SK-N-SH treated with all-trans-retinoic acid at 6 μM for 48 hours (cell line): ENCODE measurements around the gene BZW1.

Experiments used
- ATAC-seq: fragments of 200-7000 bp; cut with Tn5 transposase; 3 replicates; pipeline ENCODE4 v1.9.1; 2020; ENCODE audit warnings: mild to moderate bottlenecking, moderate library complexity
- CREB5 ChIP-seq: fragments of 250-450 bp; sonication (Bioruptor Pico); IDR thresholded peaks from 2 replicates; pipeline ENCODE4 v1.5.1; 2020; ENCODE audit warnings: low read depth, mild to moderate bottlenecking, moderate library complexity
- CSDC2 ChIP-seq: fragments of 250-450 bp; sonication (Bioruptor Pico); IDR thresholded peaks from 2 replicates; pipeline ENCODE4 v1.5.0; 2020; ENCODE audit warnings: mild to moderate bottlenecking, moderate library complexity
- CSRNP3 ChIP-seq: fragments of 250-450 bp; sonication (Bioruptor Pico); IDR thresholded peaks from 2 replicates; pipeline ENCODE4 v1.5.1; 2021; ENCODE audit warnings: mild to moderate bottlenecking, moderate library complexity
- GLIS3 ChIP-seq: fragments of 250-450 bp; sonication (Bioruptor Pico); IDR thresholded peaks from 2 replicates; pipeline ENCODE4 v1.5.0; 2020; ENCODE audit warnings: mild to moderate bottlenecking, moderate library complexity
- ISL1 ChIP-seq: fragments of 250-450 bp; sonication (Bioruptor Pico); IDR thresholded peaks from 2 replicates; pipeline ENCODE4 v2.1.2; 2022; ENCODE audit warnings: mild to moderate bottlenecking, moderate library complexity
- OSR1 ChIP-seq: fragments of 250-450 bp; sonication (Bioruptor Pico); IDR thresholded peaks from 2 replicates; pipeline ENCODE4 v1.8.0; 2022; ENCODE audit warnings: moderate library complexity, mild to moderate bottlenecking, inconsistent platforms
- PATZ1 ChIP-seq: fragments of 250-450 bp; sonication (Bioruptor Pico); IDR thresholded peaks from 2 replicates; pipeline ENCODE4 v1.8.0; 2020; ENCODE audit warnings: mild to moderate bottlenecking, moderate library complexity, borderline replicate concordance
- POU6F1 ChIP-seq: fragments of 250-450 bp; sonication (Bioruptor Pico); IDR thresholded peaks from 2 replicates; pipeline ENCODE4 v1.8.0; 2021; ENCODE audit warnings: low read depth, mild to moderate bottlenecking, moderate library complexity, borderline replicate concordance
- PPARA ChIP-seq: fragments of 250-450 bp; sonication (Bioruptor Pico); IDR thresholded peaks from 2 replicates; pipeline ENCODE4 v1.5.0; 2020; ENCODE audit warnings: mild to moderate bottlenecking, borderline replicate concordance
- RARB ChIP-seq: fragments of 250-450 bp; sonication (Bioruptor Pico); IDR thresholded peaks from 2 replicates; pipeline ENCODE4 v1.8.0; 2021; ENCODE audit warnings: mild to moderate bottlenecking, moderate library complexity
- SNAI2 ChIP-seq: fragments of 250-450 bp; sonication (Bioruptor Pico); IDR thresholded peaks from 2 replicates; pipeline ENCODE4 v1.5.0; 2020; ENCODE audit warnings: mild to moderate bottlenecking, moderate library complexity
- TCF4 ChIP-seq: fragments of 250-450 bp; sonication (Bioruptor Pico); IDR thresholded peaks from 2 replicates; pipeline ENCODE4 v1.8.0; 2021; ENCODE audit warnings: mild to moderate bottlenecking, moderate library complexity, borderline replicate concordance
- TOX ChIP-seq: fragments of 250-450 bp; sonication (Bioruptor Pico); IDR thresholded peaks from 2 replicates; pipeline ENCODE4 v1.8.0; 2021; ENCODE audit warnings: mild to moderate bottlenecking, moderate library complexity, borderline replicate concordance
- TSHZ2 ChIP-seq: fragments of 250-450 bp; sonication (Bioruptor Pico); IDR thresholded peaks from 2 replicates; pipeline ENCODE4 v1.5.0; 2020; ENCODE audit warnings: mild to moderate bottlenecking, moderate library complexity
- ZFP3 ChIP-seq: fragments of 250-450 bp; sonication (Bioruptor Pico); IDR thresholded peaks from 2 replicates; pipeline ENCODE4 v1.5.0; 2020; ENCODE audit warnings: mild to moderate bottlenecking, moderate library complexity
- ZFP30 ChIP-seq: fragments of 450-650 bp; formaldehyde crosslinking; IDR thresholded peaks from 2 replicates; pipeline ENCODE4 v1.5.0; 2022; ENCODE audit warnings: mild to moderate bottlenecking, moderate library complexity
- ZNF70 ChIP-seq: fragments of 450-650 bp; formaldehyde crosslinking; IDR thresholded peaks from 2 replicates; pipeline ENCODE4 v1.5.0; 2020; ENCODE audit warnings: mild to moderate bottlenecking, moderate library complexity

BZW1 gene

GRCh38 chr2:200811333-200812121 lies at the start of gene BZW1:
Gene BZW1, plus strand, starts transcription at chr2:200811910. Its CDS starts 1,308 bp downstream, at chr2:200813218.
- peak; percentile 89 for ATAC-seq
- TF ChIP-seq ISL1 (CRISPR knock-in tag): no peak
- TF ChIP-seq PATZ1 (CRISPR knock-in tag): 0 out of 2 replicates have a peak, but pooled peaks have one; percentile 54
- TF ChIP-seq CREB5 (CRISPR knock-in tag): no peak
- TF ChIP-seq TSHZ2 (CRISPR knock-in tag): no peak

- no peak for ATAC-seq
- TF ChIP-seq SNAI2 (CRISPR knock-in tag) (no peak), ZFP3 (no peak), POU6F1 (no peak), PPARA (CRISPR knock-in tag) (no peak), GLIS3 (CRISPR knock-in tag) (no peak), RARB (CRISPR knock-in tag) (no peak), CREB5 (CRISPR knock-in tag) (no peak), CSDC2 (CRISPR knock-in tag) (no peak), TOX (no peak), PATZ1 (CRISPR knock-in tag) (no peak), ZFP30 (CRISPR knock-in tag) (no peak), TCF4 (no peak), CSRNP3 (CRISPR knock-in tag) (no peak), ZNF70 (no peak), OSR1 (CRISPR knock-in tag) (no peak)
These were observed 49.6 kb upstream of the BZW1 start for GRCh38 chr2:200762127-200762526.
